NCI-H460 (cell line): ENCODE measurements around the gene NAA25. TPM values are rescaled to one million over a fixed set of nuclear protein-coding genes. Genes with fewer than 3 reads are reported as not detected.

Experiments
- DNase-seq: peaks from one replicate; pipeline ENCODE4 v3.0.0-alpha.2; 2016; ENCODE audit warnings: low read depth; ENCODE audit errors: extremely low read depth
- small RNA-seq, 2 experiments: library from RNA; depleted of rRNA; stranded (forward); fragments of <200 nt; gene quantifications; one replicate each; pipeline ENCODE3, GENCODE V24; 2014
- total RNA-seq: library from RNA; depleted of rRNA; stranded (reverse); fragments of >200 nt; shearing (Covaris generic); gene quantifications from 2 replicates; pipeline ENCODE4 v1.2.3, GENCODE V29; 2014; rRNA removed

Gene NAA25
- total RNA-seq, 1 experiment from 2014 or later: 42.7 TPM

DNA sequence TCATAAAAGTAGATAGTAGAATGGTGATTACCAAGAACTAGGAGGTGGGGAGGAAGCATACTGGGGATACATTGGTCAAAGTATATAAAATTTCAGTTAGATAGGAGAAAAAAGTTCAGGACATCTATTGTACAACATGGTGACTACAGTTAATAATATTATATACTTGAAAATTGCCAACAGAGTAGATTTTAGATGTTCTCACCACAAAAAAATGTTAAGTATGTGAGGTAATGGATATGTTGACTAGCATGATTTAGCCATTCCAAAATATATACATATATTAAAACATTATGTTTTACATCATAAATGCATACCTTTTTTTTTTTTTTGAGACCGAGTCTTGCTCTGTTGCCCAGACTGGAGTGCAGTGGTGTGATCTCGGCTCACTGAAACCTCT is 126.6 kb downstream of the NAA25 start:
- no peak for DNase-seq

DNA sequence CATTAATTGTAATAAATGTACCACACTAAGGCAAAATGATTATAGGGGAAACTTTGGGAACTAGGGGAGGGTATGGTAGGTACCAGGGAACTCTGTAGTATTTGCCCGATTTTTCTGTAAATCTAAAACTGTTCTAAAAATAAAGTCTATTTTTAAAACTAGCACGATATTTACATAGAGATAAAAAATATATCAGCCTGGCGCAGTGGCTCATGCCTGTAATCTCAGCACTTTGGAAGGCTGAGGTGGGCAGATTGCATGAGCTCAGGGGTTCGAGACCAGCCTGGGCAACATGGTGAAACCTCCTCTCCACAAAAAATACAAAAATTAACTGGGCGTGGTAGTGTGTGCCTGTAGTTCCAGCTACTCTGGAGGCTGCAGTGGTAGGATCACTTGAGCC is 128.0 kb downstream of the NAA25 start:
- no peak for DNase-seq

GRCh38 chr12:111978545-111978944 is 130.0 kb downstream of the NAA25 start:
- no peak for DNase-seq

DNA sequence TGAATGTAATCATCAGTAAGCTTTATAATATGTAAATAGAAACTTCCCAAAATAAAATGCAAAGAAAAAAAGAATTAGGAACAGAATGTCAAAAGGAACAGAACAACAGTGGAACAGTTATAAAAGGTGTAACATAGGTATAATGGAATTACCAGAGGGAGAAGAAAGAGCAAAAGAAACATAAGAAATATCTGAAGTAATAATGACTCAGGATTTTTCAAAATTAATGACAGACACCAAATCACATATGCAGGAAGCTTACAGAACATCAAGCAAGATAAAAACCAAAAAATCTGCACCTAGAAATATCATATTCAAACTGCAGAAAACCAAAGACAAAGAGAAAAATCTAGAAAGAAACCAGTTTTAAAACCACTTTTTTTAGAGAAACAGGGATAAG is 131.7 kb downstream of the NAA25 start:
- no peak for DNase-seq

Small RNAs within 50 kb of the gene (small RNA-seq; reads per million reads assigned to genes)
- gene AC004024.1: 0 to 0.35 reads per million in 2 experiments
- 0 to 0.06 reads per million in 2 experiments for gene MIR3657
- 0 reads per million in 2 experiments for gene RF00019

Other genes with a start within 250 kb of the NAA25 start
- gene TMEM116, start 95.6 kb downstream of the NAA25 start, total RNA-seq: 13.0 and 13.3 TPM in 2 replicates
- 173 and 194 TPM in 2 replicates for gene ERP29, start 95.4 kb downstream of the NAA25 start, total RNA-seq
- 14.8 and 16.4 TPM in 2 replicates for gene TRAFD1, start 16.8 kb upstream of the NAA25 start, total RNA-seq